ENCODE results near the gene DNAJC3. TPM values are rescaled to one million over a fixed set of nuclear protein-coding genes. Genes with fewer than 3 reads are reported as not detected.

Gene DNAJC3
- total and polyA plus RNA-seq, 9 of the 15 experiments (the other 6 are each of a cell fraction or from before 2014, with no cell fraction given), result 7.8 to 21.8 (median 10.4) TPM

- no peak for TF ChIP-seq MED1 (CRISPR knock-in tag; IDR thresholded peaks at IDR 0.05; ENCODE audit: borderline replicate concordance)
- no peak for TF ChIP-seq ZNF311 (CRISPR knock-in tag; IDR thresholded peaks at IDR 0.05)
- TF ChIP-seq SMC3 (conservative IDR thresholded peaks at IDR 0.05; ENCODE audit: insufficient read depth, low read depth, low read length), result peak; percentile 67
- peak; percentile 72 to 80 (median 79) for TF ChIP-seq CTCF (IDR thresholded peaks at IDR 0.05 in 2 of 3, conservative IDR thresholded peaks at IDR 0.05 in 1 of 3; ENCODE audit: insufficient read depth in 2 of 3, low read depth in 1 of 3, low read length in 3 of 3)
- TF ChIP-seq, protein P1, sequence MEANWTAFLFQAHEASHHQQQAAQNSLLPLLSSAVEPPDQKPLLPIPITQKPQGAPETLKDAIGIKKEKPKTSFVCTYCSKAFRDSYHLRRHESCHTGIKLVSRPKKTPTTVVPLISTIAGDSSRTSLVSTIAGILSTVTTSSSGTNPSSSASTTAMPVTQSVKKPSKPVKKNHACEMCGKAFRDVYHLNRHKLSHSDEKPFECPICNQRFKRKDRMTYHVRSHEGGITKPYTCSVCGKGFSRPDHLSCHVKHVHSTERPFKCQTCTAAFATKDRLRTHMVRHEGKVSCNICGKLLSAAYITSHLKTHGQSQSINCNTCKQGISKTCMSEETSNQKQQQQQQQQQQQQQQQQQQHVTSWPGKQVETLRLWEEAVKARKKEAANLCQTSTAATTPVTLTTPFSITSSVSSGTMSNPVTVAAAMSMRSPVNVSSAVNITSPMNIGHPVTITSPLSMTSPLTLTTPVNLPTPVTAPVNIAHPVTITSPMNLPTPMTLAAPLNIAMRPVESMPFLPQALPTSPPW (CRISPR knock-in tag; IDR thresholded peaks at IDR 0.05), result no peak
- no peak for TF ChIP-seq POLR2B (IDR thresholded peaks at IDR 0.05; ENCODE audit: low read depth, partially characterized antibody)
Observed at GRCh38 chr13:95834134-95834765, 157.3 kb downstream of the DNAJC3 start (continued).

- no peak for ATAC-seq
- Histone ChIP-seq H3K4me1 (replicated peaks in 1 of 2; ENCODE audit: control insufficient read depth in 2 of 2, insufficient read depth in 2 of 2, low read length in 2 of 2) (no peaks in the 10 kb centered on the region), H3K9ac (ENCODE audit: insufficient read depth in 1 of 2, low read depth in 2 of 2, low read length in 2 of 2) (no peak overlapping the region), H4K20me1 (replicated peaks; ENCODE audit: control insufficient read depth, insufficient read depth, low read length) (no peaks in the 10 kb centered on the region), H3K4me3 (no peak overlapping the region), H3K9me3 (replicated peaks; ENCODE audit: control insufficient read depth, insufficient read depth, low read depth, low read length) (no peaks in the 10 kb centered on the region; the same call in none of the 2 replicates), H3K36me3 (ENCODE audit: control insufficient read depth, insufficient read depth, low read length) (no peaks in the 10 kb centered on the region), H3K79me2 (ENCODE audit: control insufficient read depth, insufficient read depth, low read length) (no peaks in the 10 kb centered on the region), H3K4me2 (ENCODE audit: insufficient read depth, low read length) (no peak overlapping the region), H2AFZ (ENCODE audit: low read depth, low read length) (no peak overlapping the region), H3K9me1 (ENCODE audit: control insufficient read depth, insufficient read depth, low read length) (no peaks in the 10 kb centered on the region), H3K27me3 (ENCODE audit: control insufficient read depth in 2 of 2, insufficient read depth in 2 of 2, low read length in 2 of 2) (no peaks in the 10 kb centered on the region), H3K27ac (ENCODE audit: extremely low read depth, low read depth, low read length) (no peak overlapping the region)
- ChIA-PET CTCF (ENCODE audit: low intra/inter-chr PET ratio) (no interaction called here), POLR2A (no interaction called here)
- DNase-seq (ENCODE audit: extremely low read depth in 1 of 4, low spot score in 3 of 4), result no peak
- BruUV-seq (replicated peaks), result no TSS peak
- intact Hi-C loops (cut with micrococcal nuclease), result no loop called here
- FAIRE-seq, result no peak
- in situ Hi-C loops (cut with MboI), result loop anchor here (25.0 kb wide), 1 partner anchor 305 kb away; no protein-coding TSS in a partner anchor
- no peak for TF ChIP-seq ZKSCAN1 (IDR thresholded peaks at IDR 0.05; ENCODE audit: low read depth, low read length)
- TF ChIP-seq MIER1 (IDR thresholded peaks at IDR 0.05; ENCODE audit: low read depth), result no peak
- TF ChIP-seq RHOXF2B (CRISPR knock-in tag; conservative IDR thresholded peaks at IDR 0.05), result no peak
- TF ChIP-seq SP1 (CRISPR knock-in tag; IDR thresholded peaks at IDR 0.05), result no peak
- TF ChIP-seq SRSF7 (optimal IDR thresholded peaks at IDR 0.05; ENCODE audit: low read depth, low read length), result no peak
- no peak for TF ChIP-seq YY1 (IDR thresholded peaks at IDR 0.05; ENCODE audit: borderline replicate concordance in 1 of 3, control insufficient read depth in 1 of 3, extremely low read depth in 1 of 3, insufficient read depth in 3 of 3, insufficient read length in 1 of 3, insufficient replicate concordance in 2 of 3, low read depth in 1 of 3, low read length in 2 of 3)
- TF ChIP-seq MEIS2 (IDR thresholded peaks at IDR 0.05; ENCODE audit: partially characterized antibody), result no peak
- TF ChIP-seq BACH1 (tag; IDR thresholded peaks at IDR 0.05), result no peak
- TF ChIP-seq ZNF253 (CRISPR knock-in tag; conservative IDR thresholded peaks at IDR 0.05), result no peak
- TF ChIP-seq, protein P2, sequence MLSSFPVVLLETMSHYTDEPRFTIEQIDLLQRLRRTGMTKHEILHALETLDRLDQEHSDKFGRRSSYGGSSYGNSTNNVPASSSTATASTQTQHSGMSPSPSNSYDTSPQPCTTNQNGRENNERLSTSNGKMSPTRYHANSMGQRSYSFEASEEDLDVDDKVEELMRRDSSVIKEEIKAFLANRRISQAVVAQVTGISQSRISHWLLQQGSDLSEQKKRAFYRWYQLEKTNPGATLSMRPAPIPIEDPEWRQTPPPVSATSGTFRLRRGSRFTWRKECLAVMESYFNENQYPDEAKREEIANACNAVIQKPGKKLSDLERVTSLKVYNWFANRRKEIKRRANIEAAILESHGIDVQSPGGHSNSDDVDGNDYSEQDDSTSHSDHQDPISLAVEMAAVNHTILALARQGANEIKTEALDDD (IDR thresholded peaks at IDR 0.05), result no peak
Observed at GRCh38 chr13:95841894-95842293, 165.0 kb downstream of the DNAJC3 start.

All from K562 (cell line).